ENCODE data around the gene RHOD. TPM values are rescaled to one million over a fixed set of nuclear protein-coding genes. Genes with fewer than 3 reads are reported as not detected.

Gene RHOD
- total and polyA plus RNA-seq, 2 donors (not counting 3 experiments of a cell fraction or from before 2014, with no cell fraction given), result 10.6 to 17.9 TPM

DNA sequence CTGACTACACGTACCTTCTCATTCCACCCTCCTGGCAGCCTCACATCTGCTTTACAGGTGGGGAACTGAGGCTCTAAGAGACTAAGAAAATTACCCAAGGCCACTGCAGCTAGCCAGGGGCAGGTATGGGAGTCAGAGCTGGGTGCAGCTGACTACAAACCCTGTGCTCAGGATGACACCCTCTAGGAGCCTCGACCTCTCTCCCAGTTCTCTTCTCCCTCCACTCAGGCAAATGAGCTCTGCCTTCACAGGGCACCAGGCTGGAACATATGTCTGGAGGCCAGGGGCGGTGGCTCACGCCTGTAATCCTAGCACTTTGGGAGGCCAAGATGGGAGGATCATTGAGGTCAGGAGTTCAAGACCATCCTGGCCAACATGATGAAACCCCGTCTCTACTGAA is 29.7 kb upstream of the RHOD start:
- DNase-seq (ENCODE audit: low read depth, low spot score), result no peak
- intact Hi-C loops (cut with micrococcal nuclease) (no loop called here), dilution Hi-C loops (cut with MboI; ENCODE audit: extremely low pct_ligation_motif_present, low sequenced_read_pairs) (no loop called here)
- Histone ChIP-seq H2AFZ (ENCODE audit: low read depth, low read length) (no peak overlapping the region), H3K27ac (ENCODE audit: insufficient read depth, low read depth, low read length) (no peak overlapping the region), H3K9me1 (replicated peaks; ENCODE audit: control insufficient read depth, extremely low read depth, insufficient read depth, low read length) (no peaks in the 10 kb centered on the region), H3K9ac (replicated peaks; ENCODE audit: extremely low read depth, insufficient read depth, low read length) (no peak overlapping the region), H4K20me1 (replicated peaks; ENCODE audit: control insufficient read depth, extremely low read depth, insufficient read depth, low read length) (no peaks in the 10 kb centered on the region), H3K9me3 (replicated peaks; ENCODE audit: control insufficient read depth, insufficient read depth, low read length) (no peaks in the 10 kb centered on the region), H3K79me2 (ENCODE audit: control insufficient read depth, insufficient read depth, low read length) (no peaks in the 10 kb centered on the region), H3K4me1 (ENCODE audit: control insufficient read depth, extremely low read depth, insufficient read depth, low read length) (peaks cover 6% of the 10 kb centered on the region), H3K4me3 (replicated peaks in 1 of 3; ENCODE audit: insufficient read depth in 1 of 3, low read depth in 1 of 3, low read length in 3 of 3) (no peak overlapping the region), H3K27me3 (ENCODE audit: control insufficient read depth in 2 of 2, insufficient read depth in 2 of 2, low read length in 2 of 2) (peaks cover 20 to 24% of the 10 kb centered on the region in 2 experiments), H3K36me3 (ENCODE audit: control insufficient read depth in 2 of 2, extremely low read depth in 1 of 2, insufficient read depth in 2 of 2, low read length in 2 of 2) (no peaks in the 10 kb centered on the region), H3K4me2 (ENCODE audit: insufficient read depth, low read length) (no peak overlapping the region)
- BruUV-seq (replicated peaks), result no TSS peak
- FAIRE-seq, result no peak
- CTCF ChIA-PET, result interaction anchor here (0.8 to 1.4 kb wide), 5 partner anchors 9 to 175 kb away, joined by 3 to 5 read pairs (median 3); no protein-coding TSS in a partner anchor
- TF ChIP-seq POLR2AphosphoS5 (IDR thresholded peaks at IDR 0.05; ENCODE audit: insufficient read depth, low read depth, low read length) (no peak), MYC (IDR thresholded peaks at IDR 0.05; ENCODE audit: low read depth, low read length) (no peak), FOS (IDR thresholded peaks at IDR 0.05; ENCODE audit: borderline replicate concordance, insufficient read depth, low read length) (no peak), JUN (IDR thresholded peaks at IDR 0.05; ENCODE audit: borderline replicate concordance, insufficient read depth, insufficient read length, low read depth) (no peak), GATA2 (IDR thresholded peaks at IDR 0.05; ENCODE audit: insufficient read depth, insufficient read length, low read depth, low read length) (no peak)
- TF ChIP-seq, protein P1, sequence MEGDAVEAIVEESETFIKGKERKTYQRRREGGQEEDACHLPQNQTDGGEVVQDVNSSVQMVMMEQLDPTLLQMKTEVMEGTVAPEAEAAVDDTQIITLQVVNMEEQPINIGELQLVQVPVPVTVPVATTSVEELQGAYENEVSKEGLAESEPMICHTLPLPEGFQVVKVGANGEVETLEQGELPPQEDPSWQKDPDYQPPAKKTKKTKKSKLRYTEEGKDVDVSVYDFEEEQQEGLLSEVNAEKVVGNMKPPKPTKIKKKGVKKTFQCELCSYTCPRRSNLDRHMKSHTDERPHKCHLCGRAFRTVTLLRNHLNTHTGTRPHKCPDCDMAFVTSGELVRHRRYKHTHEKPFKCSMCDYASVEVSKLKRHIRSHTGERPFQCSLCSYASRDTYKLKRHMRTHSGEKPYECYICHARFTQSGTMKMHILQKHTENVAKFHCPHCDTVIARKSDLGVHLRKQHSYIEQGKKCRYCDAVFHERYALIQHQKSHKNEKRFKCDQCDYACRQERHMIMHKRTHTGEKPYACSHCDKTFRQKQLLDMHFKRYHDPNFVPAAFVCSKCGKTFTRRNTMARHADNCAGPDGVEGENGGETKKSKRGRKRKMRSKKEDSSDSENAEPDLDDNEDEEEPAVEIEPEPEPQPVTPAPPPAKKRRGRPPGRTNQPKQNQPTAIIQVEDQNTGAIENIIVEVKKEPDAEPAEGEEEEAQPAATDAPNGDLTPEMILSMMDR (IDR thresholded peaks at IDR 0.05; ENCODE audit: extremely low read depth in 1 of 2, insufficient read depth in 1 of 2, low read depth in 1 of 2, low read length in 2 of 2), result no peak
- POLR2A ChIA-PET, result interaction anchor here (0.6 kb wide), 1 partner anchor 105 kb away, joined by 4 read pairs; no protein-coding TSS in a partner anchor
